B cell (primary cell): ENCODE results near the gene COPS4. TPM values are rescaled to one million over a fixed set of nuclear protein-coding genes. Genes with fewer than 3 reads are reported as not detected.

Experiments
- ATAC-seq: fragments of 200-7000 bp; cut with Tn5 transposase; one replicate; pipeline ENCODE4 v1.10.0; 2021; ENCODE audit warnings: low read depth, mild to moderate bottlenecking, moderate number of reproducible peaks, moderate library complexity
- CTCF ChIA-PET: fragments of 350-600 bp; sonication (Branson Sonifier 250); formaldehyde crosslinking; loops from one replicate; lab custom pipeline; 2021; ENCODE audit warnings: antibody characterized with exemption, inconsistent platforms; lab: Charles Lee
- POLR2A ChIA-PET: fragments of 350-600 bp; sonication (Branson Sonifier 250); formaldehyde crosslinking; loops from one replicate; lab custom pipeline; 2021; ENCODE audit warnings: antibody characterized with exemption; lab: Charles Lee
- DNase-seq: peaks from one replicate; pipeline ENCODE4 v3.0.0; 2013
- H2AFZ ChIP-seq: 2 replicates; pipeline ENCODE4 v1.6.1; 2012; ENCODE audit warnings: mild to moderate bottlenecking, low read depth, low read length; ENCODE audit not compliant: insufficient read depth, poor library complexity, severe bottlenecking
- H3K27ac ChIP-seq, 2 donors: 1 replicate in 1 of 2; 2 replicates in 1 of 2; pipeline ENCODE4 v1.5.1; 2012 to 2013; ENCODE audit warnings: low read length in 2 of 2, mild to moderate bottlenecking in 2 of 2, moderate library complexity in 1 of 2
- H3K27me3 ChIP-seq, 4 experiments: fragments of 200-600 bp in 1 of 4; sonication (generic) in 1 of 4; replicated peaks in 1 of 4; 1 replicate in 2 of 4; 2 replicates in 2 of 4; pipeline versions ENCODE4 v1.6.1 to v1.7.0; 2013 to 2016; ENCODE audit warnings: low read length in 3 of 4, mild to moderate bottlenecking in 2 of 4, mixed read lengths in 1 of 4, moderate library complexity in 1 of 4; ENCODE audit not compliant: insufficient read depth in 4 of 4, control insufficient read depth in 3 of 4; ENCODE audit errors: control extremely low read depth in 1 of 4
- H3K36me3 ChIP-seq, 2 experiments: replicated peaks in 1 of 2; 1 replicate in 1 of 2; 2 replicates in 1 of 2; pipeline versions ENCODE4 v1.6.1 to v1.7.1; 2013; ENCODE audit warnings: low read length in 1 of 2; ENCODE audit not compliant: insufficient read depth in 2 of 2, control insufficient read depth in 1 of 2; ENCODE audit errors: control extremely low read depth in 1 of 2, extremely low read depth in 1 of 2
- H3K4me1 ChIP-seq, 2 donors: fragments of 200-600 bp in 1 of 2; sonication (generic) in 1 of 2; 1 replicate in 1 of 2; 2 replicates in 1 of 2; pipeline versions ENCODE4 v1.5.1 to v1.6.1; 2013 to 2017; ENCODE audit warnings: low read length in 2 of 2; ENCODE audit not compliant: control insufficient read depth in 2 of 2, insufficient read depth in 2 of 2
- H3K4me2 ChIP-seq: replicated peaks from 2 replicates; pipeline ENCODE3; 2012; ENCODE audit warnings: mild to moderate bottlenecking, low read depth, low read length; ENCODE audit not compliant: poor library complexity, severe bottlenecking
- H3K4me3 ChIP-seq, 5 experiments: fragments of 200-600 bp in 1 of 5; sonication (generic) in 1 of 5; 1 replicate in 3 of 5; 2 replicates in 2 of 5; pipeline versions ENCODE4 v1.5.1 to v1.7.0; 2011 to 2016; ENCODE audit warnings: low read length in 4 of 5, mild to moderate bottlenecking in 4 of 5, low read depth in 2 of 5, control low read depth in 1 of 5, moderate library complexity in 1 of 5; ENCODE audit not compliant: insufficient read depth in 1 of 5; ENCODE audit errors: control extremely low read depth in 1 of 5, extremely low read depth in 1 of 5
- H3K79me2 ChIP-seq: fragments of 200-600 bp; sonication (generic); one replicate; pipeline ENCODE4 v1.6.0; 2016; ENCODE audit warnings: low read length; ENCODE audit not compliant: control insufficient read depth, insufficient read depth
- H3K9ac ChIP-seq: fragments of 200-600 bp; sonication (generic); 2 replicates; pipeline ENCODE4 v1.6.1; 2017; ENCODE audit warnings: mild to moderate bottlenecking, low read length, moderate library complexity
- H3K9me3 ChIP-seq, 3 donors: one replicate each; pipeline versions ENCODE4 v1.6.1 to v1.7.1; 2013; ENCODE audit warnings: low read length in 2 of 3; ENCODE audit not compliant: control insufficient read depth in 2 of 3, insufficient read depth in 1 of 3; ENCODE audit errors: control extremely low read depth in 1 of 3
- H4K20me1 ChIP-seq: 2 replicates; pipeline ENCODE4 v1.6.0; 2012; ENCODE audit warnings: mild to moderate bottlenecking, low read length; ENCODE audit not compliant: insufficient read depth, control insufficient read depth, poor library complexity, severe bottlenecking
- H3K27ac Mint-ChIP-seq: one replicate; pipeline ENCODE4 v1.8.0; 2021; ENCODE audit warnings: mixed read lengths
- H3K27me3 Mint-ChIP-seq: one replicate; pipeline ENCODE4 v1.8.0; 2021; ENCODE audit warnings: mixed read lengths
- H3K4me1 Mint-ChIP-seq: one replicate; pipeline ENCODE4 v1.8.0; 2021; ENCODE audit warnings: mixed read lengths
- H3K4me3 Mint-ChIP-seq: one replicate; pipeline ENCODE4 v1.8.0; 2021; ENCODE audit warnings: mixed read lengths
- H3K9me3 Mint-ChIP-seq: one replicate; pipeline ENCODE4 v1.8.0; 2022; ENCODE audit warnings: mixed read lengths; ENCODE audit not compliant: insufficient read depth
- EZH2 ChIP-seq: IDR thresholded peaks from 2 replicates; pipeline ENCODE4 v1.6.1; 2012; ENCODE audit warnings: borderline replicate concordance, low read depth, mild to moderate bottlenecking, moderate library complexity, low read length; ENCODE audit not compliant: insufficient read depth, poor library complexity, severe bottlenecking
- WGBS: methylation state at CpG from one replicate; pipeline ENCODE4 v1.1.5; 2013; ENCODE audit warnings: missing lambda C conversion rate; ENCODE audit not compliant: insufficient coverage; 5-methylcytosine and 5-hydroxymethylcytosine counted together
- intact Hi-C: fragments of 100-400 bp; cut with micrococcal nuclease; formaldehyde crosslinking; loops from one replicate; pipeline ENCODE4 v1.10.0; 2022
- polyA plus RNA-seq: library from polyadenylated mRNA; depleted of rRNA; stranded (reverse); fragments of >200 nt; gene quantifications from 2 replicates; pipeline ENCODE4 v1.2.3, GENCODE V29; 2012
- total RNA-seq, 2 donors: library from RNA; stranded (reverse); fragments of 120-200 nt in 1 of 2; gene quantifications; 1 replicate in 1 of 2; 2 replicates in 1 of 2; pipeline versions ENCODE4 v1.2.3 to v1.2.4, GENCODE V29; 2013 to 2022
- TF ChIP-seq, protein P1 (sequence below): fragments of 200-600 bp; IDR thresholded peaks from one replicate; pipeline ENCODE4 v1.8.0; 2022; ENCODE audit warnings: antibody characterized with exemption, mild to moderate bottlenecking

COPS4 gene
- total and polyA plus RNA-seq, 2 donors (not counting 1 experiment from before 2014, with no cell fraction given), result 12.0 to 24.5 TPM

DNA sequence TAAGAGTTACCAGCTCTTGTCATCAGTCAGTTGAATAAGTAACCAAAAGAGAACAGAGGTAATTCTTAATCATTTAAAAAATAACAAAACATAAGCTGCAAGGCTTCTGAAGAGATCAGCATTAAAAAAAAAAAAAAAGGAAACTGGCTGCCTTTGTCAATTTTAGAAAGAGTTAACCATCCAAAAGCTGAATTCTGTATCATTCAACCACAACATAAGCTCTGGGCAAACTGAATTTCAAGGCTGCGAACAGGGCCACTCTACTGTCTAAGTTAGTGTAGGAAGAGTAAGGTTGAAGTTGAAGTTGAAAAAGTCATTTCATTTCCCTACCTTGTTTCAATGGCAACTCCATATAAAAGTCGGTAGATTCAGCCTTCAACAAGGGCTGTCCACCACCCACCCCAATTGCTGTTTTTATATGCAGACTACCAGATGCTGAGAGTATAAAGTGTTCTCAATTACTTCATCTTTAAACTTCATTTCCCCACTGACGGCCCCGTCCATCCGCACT is 23.2 kb upstream of the COPS4 start:
- H3K79me2 ChIP-seq, result peaks cover 28% of the 10 kb centered on the region
- no peaks in the 10 kb centered on the region for H4K20me1 ChIP-seq
- H3K27ac Mint-ChIP-seq, result peak overlapping the region; percentile 88
- CTCF ChIA-PET, result interaction anchor here (0.6 to 2.3 kb wide), 8 partner anchors 10 to 570 kb away, joined by 3 to 11 read pairs (median 6); partner anchors contain the start of genes COPS4 and THAP9
- H3K36me3 ChIP-seq, result no peaks in the 10 kb centered on the region
- POLR2A ChIA-PET, result interaction anchor here (0.6 to 2.0 kb wide), 3 partner anchors 23 to 103 kb away, joined by 3 to 13 read pairs (median 3); partner anchors contain the start of gene COPS4
- H3K27me3 Mint-ChIP-seq, result no peaks in the 10 kb centered on the region
- peaks cover 24 to 33% of the 10 kb centered on the region in 2 donors for H3K4me1 ChIP-seq
- no peaks in the 10 kb centered on the region for H3K9me3 ChIP-seq
- ATAC-seq, result no peak
- H3K4me3 Mint-ChIP-seq, result peak overlapping the region; percentile 92
- no peaks in the 10 kb centered on the region for H3K9me3 Mint-ChIP-seq
- peak overlapping the region; percentile 98 for H3K4me2 ChIP-seq
- WGBS, result no CpG with 5 or more reads among the region's 5 CpGs
- intact Hi-C loops, result loop anchor here (2.0 to 10.0 kb wide), 3 partner anchors 99 to 727 kb away; no protein-coding TSS in a partner anchor
- no peak for DNase-seq
- peaks cover 46% of the 10 kb centered on the region for H3K4me1 Mint-ChIP-seq
- no peaks in the 10 kb centered on the region for H3K27me3 ChIP-seq
- H3K9ac ChIP-seq, result peak overlapping the region; percentile 79
- TF ChIP-seq EZH2, result no peak
- TF ChIP-seq, protein P1, sequence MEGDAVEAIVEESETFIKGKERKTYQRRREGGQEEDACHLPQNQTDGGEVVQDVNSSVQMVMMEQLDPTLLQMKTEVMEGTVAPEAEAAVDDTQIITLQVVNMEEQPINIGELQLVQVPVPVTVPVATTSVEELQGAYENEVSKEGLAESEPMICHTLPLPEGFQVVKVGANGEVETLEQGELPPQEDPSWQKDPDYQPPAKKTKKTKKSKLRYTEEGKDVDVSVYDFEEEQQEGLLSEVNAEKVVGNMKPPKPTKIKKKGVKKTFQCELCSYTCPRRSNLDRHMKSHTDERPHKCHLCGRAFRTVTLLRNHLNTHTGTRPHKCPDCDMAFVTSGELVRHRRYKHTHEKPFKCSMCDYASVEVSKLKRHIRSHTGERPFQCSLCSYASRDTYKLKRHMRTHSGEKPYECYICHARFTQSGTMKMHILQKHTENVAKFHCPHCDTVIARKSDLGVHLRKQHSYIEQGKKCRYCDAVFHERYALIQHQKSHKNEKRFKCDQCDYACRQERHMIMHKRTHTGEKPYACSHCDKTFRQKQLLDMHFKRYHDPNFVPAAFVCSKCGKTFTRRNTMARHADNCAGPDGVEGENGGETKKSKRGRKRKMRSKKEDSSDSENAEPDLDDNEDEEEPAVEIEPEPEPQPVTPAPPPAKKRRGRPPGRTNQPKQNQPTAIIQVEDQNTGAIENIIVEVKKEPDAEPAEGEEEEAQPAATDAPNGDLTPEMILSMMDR, result no peak
- peak overlapping the region; percentile 53 to 87 (median 75) for H3K4me3 ChIP-seq
- H2AFZ ChIP-seq, result peak overlapping the region; percentile 82
- H3K27ac ChIP-seq, result peak overlapping the region in 1 of 2 donors; percentile 72

GRCh38 chr4:83012200-83012686 is 22.7 kb upstream of the COPS4 start:
- Mint-ChIP-seq H3K4me3 (peak overlapping the region; percentile 92), H3K27me3 (no peaks in the 10 kb centered on the region), H3K27ac (peak overlapping the region; percentile 88), H3K9me3 (no peaks in the 10 kb centered on the region), H3K4me1 (peaks cover 46% of the 10 kb centered on the region)
- no peaks in the 10 kb centered on the region for H4K20me1 ChIP-seq
- H3K27ac ChIP-seq, result peak overlapping the region; percentile 5 to 72
- H3K4me2 ChIP-seq, result peak overlapping the region; percentile 98
- H3K4me3 ChIP-seq, result peak overlapping the region; percentile 53 to 87 (median 75)
- peak overlapping the region; percentile 79 for H3K9ac ChIP-seq
- H3K36me3 ChIP-seq, result no peaks in the 10 kb centered on the region
- H3K4me1 ChIP-seq, result peaks cover 24 to 33% of the 10 kb centered on the region in 2 donors
- no peaks in the 10 kb centered on the region for H3K27me3 ChIP-seq
- POLR2A ChIA-PET, result interaction anchor here (0.9 to 1.1 kb wide), 3 partner anchors 18 to 24 kb away, joined by 3 to 5 read pairs (median 5); no protein-coding TSS in a partner anchor
- ATAC-seq, result no peak
- peak overlapping the region; percentile 82 for H2AFZ ChIP-seq
- no peak for TF ChIP-seq EZH2
- TF ChIP-seq, protein P1, result no peak
- peaks cover 23% of the 10 kb centered on the region for H3K79me2 ChIP-seq
- WGBS, result under 1% methylated on average over 43 of the region's 43 CpGs
- DNase-seq, result no peak
- H3K9me3 ChIP-seq, result no peaks in the 10 kb centered on the region
- CTCF ChIA-PET, result interaction anchor here (0.7 to 2.3 kb wide), 7 partner anchors 10 to 570 kb away, joined by 3 to 10 read pairs (median 4); partner anchors contain the start of genes COPS4 and THAP9
- intact Hi-C loops, result loop anchor here (2.0 to 10.0 kb wide), 3 partner anchors 99 to 727 kb away; no protein-coding TSS in a partner anchor
